Psoas muscle (tissue), 8 donors: ENCODE measurements around the gene UBA5. TPM values are rescaled to one million over a fixed set of nuclear protein-coding genes. Genes with fewer than 3 reads are reported as not detected.

ENCODE experiments used
- ATAC-seq, 4 donors: fragments of 200-7000 bp; cut with Tn5 transposase; one replicate each; pipeline ENCODE4 v1.9.1; 2020; ENCODE audit warnings: moderate library complexity in 3 of 4, mild to moderate bottlenecking in 2 of 4
- DNase-seq, 2 donors: peaks; one replicate each; pipeline ENCODE4 v3.0.0-alpha.2; 2020
- H3K27ac ChIP-seq: fragments of 200-600 bp; one replicate; pipeline ENCODE4 v1.8.0; 2022
- H3K27me3 ChIP-seq, 3 donors: fragments of 200-600 bp in 1 of 3; one replicate each; pipeline versions ENCODE4 v1.6.1 to v1.8.0; 2013 to 2022; ENCODE audit warnings: low read length in 2 of 3, mild to moderate bottlenecking in 2 of 3, moderate library complexity in 1 of 3; ENCODE audit not compliant: insufficient read depth in 3 of 3
- H3K36me3 ChIP-seq, 2 donors: fragments of 200-600 bp in 1 of 2; one replicate each; pipeline versions ENCODE4 v1.6.1 to v1.8.0; 2013 to 2022; ENCODE audit warnings: low read depth in 1 of 2, mild to moderate bottlenecking in 1 of 2, moderate library complexity in 1 of 2; ENCODE audit not compliant: insufficient read depth in 1 of 2
- H3K4me1 ChIP-seq: fragments of 200-600 bp; one replicate; pipeline ENCODE4 v1.8.0; 2022
- H3K4me3 ChIP-seq: fragments of 200-600 bp; one replicate; pipeline ENCODE4 v1.8.0; 2022; ENCODE audit warnings: mild to moderate bottlenecking
- H3K9me3 ChIP-seq: fragments of 200-600 bp; one replicate; pipeline ENCODE4 v1.8.0; 2022
- WGBS, 3 donors: extraction: QIAGEN DNeasy Blood & Tissue Kit; methylation state at CpG; one replicate each; pipeline versions ENCODE4 v1.1.6 to v1.1.7; 2013; 5-methylcytosine and 5-hydroxymethylcytosine counted together
- intact Hi-C, 2 donors: fragments of 100-400 bp; cut with DNase I; formaldehyde crosslinking; loops; one replicate each; pipeline versions ENCODE4 v1.11.0 to v1.14.2; 2022
- polyA plus RNA-seq, 3 donors: library from polyadenylated mRNA; stranded (reverse); fragments of 200-250 nt; gene quantifications; one replicate each; pipeline ENCODE4 v1.2.3, GENCODE V29; 2013
- total RNA-seq, 4 donors: library from RNA; stranded (reverse); fragmentation: NEBNext Ultra II Directional in 2 of 4; extraction: Animal tissue kit (Norgen Biotek cat#: 25700) in 2 of 4; gene quantifications; one replicate each; pipeline versions ENCODE4 v1.2.1 to v1.2.4, GENCODE V29; 2021 to 2023
- TF ChIP-seq, protein P1 (sequence below): fragments of 200-600 bp; IDR thresholded peaks from one replicate; pipeline ENCODE4 v1.8.0; 2022; ENCODE audit warnings: antibody characterized with exemption
- donor health status: healthy with polysubstance abuse.
- donor health status: DM: no; HTN: no; CAD: no; lungs with moderate emphysema.
- donor health status: Bipolar disorder and iron deficiency.
- donor health status: healthy.
- donor health status: DM: yes; HTN: yes; CAD: no.
- donor health status: DM: no; HTN: no; CAD: no.
- donor health status: DM: no; HTN: no; CAD: no.
- donor health status: DM: yes; HTN: yes; CAD: no.

Gene UBA5
- total and polyA plus RNA-seq, 7 donors = 16.2 to 31.1 (median 25.3) TPM

DNA sequence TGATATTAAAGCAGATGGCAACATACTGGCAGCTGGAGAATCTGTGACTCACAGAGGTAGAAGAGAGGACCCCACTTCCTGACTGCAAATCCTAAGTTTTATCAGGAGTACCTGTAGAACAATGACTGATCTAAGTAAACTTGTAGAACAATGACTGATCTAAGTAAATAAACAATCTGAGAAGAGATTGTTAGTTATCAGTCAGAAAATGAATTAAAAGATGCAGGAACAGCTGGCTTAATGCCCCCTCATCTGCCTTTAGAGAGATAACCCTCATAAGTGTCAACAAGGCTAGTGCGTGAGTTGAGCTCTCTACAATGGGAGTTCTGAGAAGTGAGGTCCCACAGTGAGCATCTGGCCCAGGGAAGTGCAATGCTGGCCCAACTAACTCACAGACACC is 15.1 kb upstream of the UBA5 start:
- intact Hi-C loops = loop anchor here in 1 of 2 donors (10.0 kb wide), 1 partner anchor 290 kb away; no protein-coding TSS in a partner anchor
- H3K36me3 ChIP-seq = peaks cover 0 to 25% of the 10 kb centered on the region in 2 donors
- H3K27ac ChIP-seq = no peak overlapping the region
- 85 to 100% (median 97%) methylated on average over 1 of the region's 1 CpG for WGBS, 3 donors
- TF ChIP-seq, protein P1, sequence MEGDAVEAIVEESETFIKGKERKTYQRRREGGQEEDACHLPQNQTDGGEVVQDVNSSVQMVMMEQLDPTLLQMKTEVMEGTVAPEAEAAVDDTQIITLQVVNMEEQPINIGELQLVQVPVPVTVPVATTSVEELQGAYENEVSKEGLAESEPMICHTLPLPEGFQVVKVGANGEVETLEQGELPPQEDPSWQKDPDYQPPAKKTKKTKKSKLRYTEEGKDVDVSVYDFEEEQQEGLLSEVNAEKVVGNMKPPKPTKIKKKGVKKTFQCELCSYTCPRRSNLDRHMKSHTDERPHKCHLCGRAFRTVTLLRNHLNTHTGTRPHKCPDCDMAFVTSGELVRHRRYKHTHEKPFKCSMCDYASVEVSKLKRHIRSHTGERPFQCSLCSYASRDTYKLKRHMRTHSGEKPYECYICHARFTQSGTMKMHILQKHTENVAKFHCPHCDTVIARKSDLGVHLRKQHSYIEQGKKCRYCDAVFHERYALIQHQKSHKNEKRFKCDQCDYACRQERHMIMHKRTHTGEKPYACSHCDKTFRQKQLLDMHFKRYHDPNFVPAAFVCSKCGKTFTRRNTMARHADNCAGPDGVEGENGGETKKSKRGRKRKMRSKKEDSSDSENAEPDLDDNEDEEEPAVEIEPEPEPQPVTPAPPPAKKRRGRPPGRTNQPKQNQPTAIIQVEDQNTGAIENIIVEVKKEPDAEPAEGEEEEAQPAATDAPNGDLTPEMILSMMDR = no peak
- H3K27me3 ChIP-seq = no peaks in the 10 kb centered on the region
- no peak for DNase-seq
- no peak overlapping the region for H3K4me3 ChIP-seq
- H3K4me1 ChIP-seq = no peaks in the 10 kb centered on the region
- ATAC-seq = no peak
- H3K9me3 ChIP-seq = no peaks in the 10 kb centered on the region

DNA sequence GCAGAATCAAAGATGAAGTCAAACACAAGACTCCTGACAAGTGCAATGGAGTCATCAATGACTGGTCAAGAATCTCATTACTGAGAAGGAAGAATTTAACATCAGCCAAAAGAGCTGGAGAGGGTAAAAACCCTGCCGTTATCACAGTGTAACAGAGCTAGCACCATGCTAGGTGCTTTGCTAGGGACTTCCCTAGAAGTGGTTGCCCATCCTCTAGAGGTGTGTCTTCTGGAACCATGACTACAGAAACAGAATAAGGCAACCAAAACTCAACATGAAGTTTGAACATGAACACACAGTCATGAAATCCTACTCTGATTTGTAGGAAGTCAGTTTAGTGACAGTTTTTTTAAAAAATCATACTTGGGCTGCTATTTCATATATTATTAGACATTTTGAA is 10.0 kb upstream of the UBA5 start:
- Histone ChIP-seq H3K27ac (no peak overlapping the region), H3K9me3 (no peaks in the 10 kb centered on the region), H3K36me3 (peaks cover 0 to 4% of the 10 kb centered on the region in 2 donors), H3K4me3 (no peak overlapping the region), H3K4me1 (no peaks in the 10 kb centered on the region), H3K27me3 (no peaks in the 10 kb centered on the region)
- no peak for DNase-seq
- 48 to 96% (median 89%) methylated on average over 1 of the region's 1 CpG for WGBS, 3 donors
- intact Hi-C loops = no loop called here
- ATAC-seq = no peak
- TF ChIP-seq, protein P1 = no peak

DNA sequence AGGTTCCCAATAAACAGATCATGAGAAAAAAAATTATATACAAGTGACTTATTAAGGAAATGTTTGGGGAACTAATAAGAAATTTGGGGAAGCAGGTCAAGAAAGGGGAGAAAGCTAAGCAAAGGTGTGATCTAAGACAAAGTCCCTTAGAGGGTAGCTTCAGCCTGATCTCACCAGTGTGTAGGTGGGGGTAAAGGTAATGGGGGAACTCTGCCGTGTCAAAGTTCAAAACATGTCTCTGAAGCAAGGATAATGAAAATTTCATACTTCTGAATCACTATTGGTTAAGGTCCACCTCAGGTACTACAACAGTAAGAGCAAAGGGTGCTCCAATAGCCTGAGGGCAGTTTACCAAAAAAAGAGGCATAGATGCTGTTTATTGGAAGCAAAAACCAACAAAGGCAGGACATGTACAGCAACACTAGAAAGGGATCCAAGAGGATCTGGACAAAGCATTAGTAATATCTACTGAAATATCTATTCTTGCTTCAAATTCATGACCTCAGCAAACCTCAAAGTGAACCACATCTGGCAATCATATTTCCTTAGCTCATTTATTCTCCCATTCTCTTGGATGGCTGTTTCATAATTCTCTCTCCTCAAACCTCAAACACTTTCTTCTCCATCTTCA is 7.4 kb upstream of the UBA5 start:
- intact Hi-C loops = no loop called here

DNA sequence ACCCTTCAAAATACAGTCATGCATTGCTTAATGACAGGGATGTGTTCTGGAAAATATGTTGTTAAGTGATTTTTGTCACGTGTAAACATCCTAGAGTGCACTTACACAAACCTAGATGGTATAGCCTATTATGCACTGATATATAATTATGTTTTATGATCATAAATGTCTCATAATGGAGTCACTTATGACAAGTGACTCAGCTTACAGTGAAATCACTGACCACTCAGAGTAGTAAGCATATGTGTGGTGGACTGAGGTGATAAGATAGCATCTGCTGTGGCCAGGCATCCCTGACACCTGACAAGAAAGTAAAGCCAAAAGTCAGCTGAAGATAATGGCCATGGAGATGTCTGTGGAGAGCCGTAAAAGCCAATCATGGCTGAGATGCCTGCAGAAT is 5.9 kb upstream of the UBA5 start:
- H3K27ac ChIP-seq = no peak overlapping the region
- H3K36me3 ChIP-seq = no peaks in the 10 kb centered on the region
- no peak for ATAC-seq
- no peak overlapping the region for H3K4me3 ChIP-seq
- intact Hi-C loops = no loop called here
- H3K9me3 ChIP-seq = no peaks in the 10 kb centered on the region
- H3K27me3 ChIP-seq = no peaks in the 10 kb centered on the region
- TF ChIP-seq, protein P1 = no peak
- H3K4me1 ChIP-seq = peaks cover 8% of the 10 kb centered on the region
- WGBS, 3 donors = 86 to 93% (median 92%) methylated on average over 2 of the region's 2 CpGs
- no peak for DNase-seq

More for the DNA sequence above, 7.4 kb upstream of the UBA5 start:
- ATAC-seq (no peak), DNase-seq (no peak)
- Histone ChIP-seq H3K27ac (no peak overlapping the region), H3K9me3 (no peaks in the 10 kb centered on the region), H3K4me3 (no peak overlapping the region), H3K27me3 (no peaks in the 10 kb centered on the region), H3K36me3 (no peaks in the 10 kb centered on the region), H3K4me1 (no peaks in the 10 kb centered on the region)
- TF ChIP-seq, protein P1 = no peak
- 64 to 85% (median 67%) methylated on average over 1 of the region's 1 CpG for WGBS, 3 donors

DNA sequence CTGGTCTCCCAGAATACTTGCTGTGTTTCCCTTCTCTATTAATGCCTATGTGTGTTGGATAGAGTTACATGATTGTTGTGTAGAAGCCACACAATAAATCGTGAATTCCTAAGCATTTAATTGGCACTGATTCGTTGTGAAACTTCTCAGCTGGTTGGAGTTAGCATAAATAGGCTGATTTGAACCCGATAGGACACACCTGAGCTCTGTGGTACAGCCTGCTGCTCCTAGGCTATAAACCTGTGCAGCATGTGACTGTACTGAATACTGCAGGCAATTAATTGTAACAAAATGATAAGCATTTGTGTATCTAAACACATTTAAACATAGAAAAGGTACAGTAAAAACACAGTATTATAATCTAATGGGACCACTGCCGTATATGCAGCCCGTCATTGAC is 5.4 kb upstream of the UBA5 start:
- 77 to 85% (median 81%) methylated on average over 5 of the region's 5 CpGs for WGBS, 3 donors
- TF ChIP-seq, protein P1 = no peak
- peaks cover 8% of the 10 kb centered on the region for H3K4me1 ChIP-seq
- ATAC-seq (no peak), DNase-seq (no peak)
- no peaks in the 10 kb centered on the region for H3K27me3 ChIP-seq
- intact Hi-C loops = no loop called here
- no peak overlapping the region for H3K4me3 ChIP-seq
- H3K27ac ChIP-seq = no peak overlapping the region
- no peaks in the 10 kb centered on the region for H3K9me3 ChIP-seq
- H3K36me3 ChIP-seq = no peaks in the 10 kb centered on the region
